HCT116 (cell line): ENCODE results near the gene IMMT.

Experiments used
- POLR2A ChIP-seq: IDR thresholded peaks from 2 replicates; pipeline ENCODE4 v1.7.0; 2011; ENCODE audit warnings: borderline replicate concordance; ENCODE audit not compliant: insufficient read depth, insufficient read length; ENCODE audit errors: extremely low read depth
- POLR2AphosphoS5 ChIP-seq: IDR thresholded peaks from 2 replicates; pipeline ENCODE4 v1.6.1; 2011; ENCODE audit warnings: mild to moderate bottlenecking, low read depth, low read length, moderate library complexity
- RAD21 ChIP-seq: IDR thresholded peaks from 2 replicates; pipeline ENCODE4 v1.6.1; 2012; ENCODE audit warnings: low read depth, mild to moderate bottlenecking
- SIN3A ChIP-seq: IDR thresholded peaks from 2 replicates; pipeline ENCODE4 v1.6.1; 2012; ENCODE audit warnings: low read depth
- TF ChIP-seq, protein P1 (sequence below), 3 experiments: fragments of 200-600 bp in 1 of 3; sonication (generic) in 1 of 3; IDR thresholded peaks in 2 of 3; conservative IDR thresholded peaks in 1 of 3; 2 replicates each; pipeline ENCODE4 v1.5.1; 2012 to 2017; ENCODE audit warnings: low read depth in 2 of 3, low read length in 2 of 3, antibody characterized with exemption in 1 of 3, borderline replicate concordance in 1 of 3, control low read depth in 1 of 3, mild to moderate bottlenecking in 1 of 3, mixed read lengths in 1 of 3, mixed run types in 1 of 3, moderate library complexity in 1 of 3; ENCODE audit not compliant: insufficient read depth in 1 of 3

DNA sequence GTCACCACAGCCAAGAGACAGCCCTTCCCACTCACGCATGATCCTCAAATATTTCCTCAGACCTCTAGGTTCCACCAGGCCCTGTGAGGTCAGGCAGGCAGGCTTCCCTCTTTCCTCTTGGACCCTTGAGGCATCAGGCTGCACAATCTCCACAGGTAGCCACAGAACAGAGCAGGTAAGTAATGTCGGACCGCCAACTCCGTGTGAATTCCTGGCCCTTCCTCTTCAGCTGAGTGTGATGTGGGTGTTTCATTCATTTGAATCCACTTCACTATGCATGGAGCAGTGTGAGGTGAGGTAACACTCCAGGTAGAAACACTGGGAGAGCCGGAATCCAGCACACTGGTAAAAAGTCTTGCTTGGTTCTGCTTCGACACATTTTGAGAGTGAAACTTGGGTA lies 48.0 kb upstream of the IMMT start:
- TF ChIP-seq, protein P1, sequence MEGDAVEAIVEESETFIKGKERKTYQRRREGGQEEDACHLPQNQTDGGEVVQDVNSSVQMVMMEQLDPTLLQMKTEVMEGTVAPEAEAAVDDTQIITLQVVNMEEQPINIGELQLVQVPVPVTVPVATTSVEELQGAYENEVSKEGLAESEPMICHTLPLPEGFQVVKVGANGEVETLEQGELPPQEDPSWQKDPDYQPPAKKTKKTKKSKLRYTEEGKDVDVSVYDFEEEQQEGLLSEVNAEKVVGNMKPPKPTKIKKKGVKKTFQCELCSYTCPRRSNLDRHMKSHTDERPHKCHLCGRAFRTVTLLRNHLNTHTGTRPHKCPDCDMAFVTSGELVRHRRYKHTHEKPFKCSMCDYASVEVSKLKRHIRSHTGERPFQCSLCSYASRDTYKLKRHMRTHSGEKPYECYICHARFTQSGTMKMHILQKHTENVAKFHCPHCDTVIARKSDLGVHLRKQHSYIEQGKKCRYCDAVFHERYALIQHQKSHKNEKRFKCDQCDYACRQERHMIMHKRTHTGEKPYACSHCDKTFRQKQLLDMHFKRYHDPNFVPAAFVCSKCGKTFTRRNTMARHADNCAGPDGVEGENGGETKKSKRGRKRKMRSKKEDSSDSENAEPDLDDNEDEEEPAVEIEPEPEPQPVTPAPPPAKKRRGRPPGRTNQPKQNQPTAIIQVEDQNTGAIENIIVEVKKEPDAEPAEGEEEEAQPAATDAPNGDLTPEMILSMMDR (IDR thresholded peaks at IDR 0.05 in 2 of 3, conservative IDR thresholded peaks at IDR 0.05 in 1 of 3; ENCODE audit: borderline replicate concordance in 1 of 3, insufficient read depth in 1 of 3, low read depth in 2 of 3, low read length in 2 of 3) = no peak
- no peak for TF ChIP-seq POLR2AphosphoS5
- no peak for TF ChIP-seq POLR2A
- TF ChIP-seq SIN3A = no peak
- no peak for TF ChIP-seq RAD21
